SK-N-SH treated with all-trans-retinoic acid at 6 μM for 48 hours (cell line): Measurements from ENCODE around the gene GCNT2.

ENCODE experiments used
- ATAC-seq: fragments of 200-7000 bp; cut with Tn5 transposase; 3 replicates; pipeline ENCODE4 v1.9.1; 2020; ENCODE audit warnings: mild to moderate bottlenecking, moderate library complexity
- ARNTL ChIP-seq: fragments of 450-650 bp; formaldehyde crosslinking; IDR thresholded peaks from 2 replicates; pipeline ENCODE4 v1.5.0; 2020; ENCODE audit warnings: low read depth, mild to moderate bottlenecking, moderate library complexity, borderline replicate concordance
- BACH2 ChIP-seq: fragments of 250-450 bp; sonication (Bioruptor Pico); IDR thresholded peaks from 2 replicates; pipeline ENCODE4 v1.9.0; 2021; ENCODE audit warnings: mild to moderate bottlenecking, borderline replicate concordance
- CSDC2 ChIP-seq: fragments of 250-450 bp; sonication (Bioruptor Pico); IDR thresholded peaks from 2 replicates; pipeline ENCODE4 v1.5.0; 2020; ENCODE audit warnings: mild to moderate bottlenecking, moderate library complexity
- ESRRG ChIP-seq: fragments of 250-450 bp; sonication (Bioruptor Pico); IDR thresholded peaks from 2 replicates; pipeline ENCODE4 v1.6.1; 2021; ENCODE audit warnings: mild to moderate bottlenecking
- GLIS3 ChIP-seq: fragments of 250-450 bp; sonication (Bioruptor Pico); IDR thresholded peaks from 2 replicates; pipeline ENCODE4 v1.5.0; 2020; ENCODE audit warnings: mild to moderate bottlenecking, moderate library complexity
- ISL1 ChIP-seq: fragments of 250-450 bp; sonication (Bioruptor Pico); IDR thresholded peaks from 2 replicates; pipeline ENCODE4 v2.1.2; 2022; ENCODE audit warnings: mild to moderate bottlenecking, moderate library complexity
- OSR1 ChIP-seq: fragments of 250-450 bp; sonication (Bioruptor Pico); IDR thresholded peaks from 2 replicates; pipeline ENCODE4 v1.8.0; 2022; ENCODE audit warnings: moderate library complexity, mild to moderate bottlenecking, inconsistent platforms
- RARB ChIP-seq: fragments of 250-450 bp; sonication (Bioruptor Pico); IDR thresholded peaks from 2 replicates; pipeline ENCODE4 v1.8.0; 2021; ENCODE audit warnings: mild to moderate bottlenecking, moderate library complexity
- SNAI2 ChIP-seq: fragments of 250-450 bp; sonication (Bioruptor Pico); IDR thresholded peaks from 2 replicates; pipeline ENCODE4 v1.5.0; 2020; ENCODE audit warnings: mild to moderate bottlenecking, moderate library complexity
- TOX ChIP-seq: fragments of 250-450 bp; sonication (Bioruptor Pico); IDR thresholded peaks from 2 replicates; pipeline ENCODE4 v1.8.0; 2021; ENCODE audit warnings: mild to moderate bottlenecking, moderate library complexity, borderline replicate concordance
- ZC3H10 ChIP-seq: fragments of 250-450 bp; sonication (Bioruptor Pico); IDR thresholded peaks from 2 replicates; pipeline ENCODE4 v1.5.1; 2021; ENCODE audit warnings: mild to moderate bottlenecking, moderate library complexity
- ZNF70 ChIP-seq: fragments of 450-650 bp; formaldehyde crosslinking; IDR thresholded peaks from 2 replicates; pipeline ENCODE4 v1.5.0; 2020; ENCODE audit warnings: mild to moderate bottlenecking, moderate library complexity
- ZNF8 ChIP-seq: fragments of 450-650 bp; formaldehyde crosslinking; IDR thresholded peaks from 2 replicates; pipeline ENCODE4 v1.5.0; 2020; ENCODE audit warnings: mild to moderate bottlenecking, moderate library complexity
- TF ChIP-seq, protein P1 (sequence below): fragments of 250-450 bp; sonication (Bioruptor Pico); IDR thresholded peaks from 2 replicates; pipeline ENCODE4 v1.5.0; 2020; ENCODE audit warnings: mild to moderate bottlenecking, moderate library complexity
- TF ChIP-seq, protein P2 (sequence below): fragments of 250-450 bp; sonication (Bioruptor Pico); IDR thresholded peaks from 2 replicates; pipeline ENCODE4 v1.8.0; 2021; ENCODE audit warnings: low read depth, mild to moderate bottlenecking, moderate library complexity, borderline replicate concordance
- TF ChIP-seq, protein P3 (sequence below): fragments of 250-450 bp; sonication (Bioruptor Pico); IDR thresholded peaks from 2 replicates; pipeline ENCODE4 v1.5.1; 2021; ENCODE audit warnings: mild to moderate bottlenecking, moderate library complexity
- TF ChIP-seq, protein P4 (sequence below): fragments of 250-450 bp; sonication (Bioruptor Pico); IDR thresholded peaks from 2 replicates; pipeline ENCODE4 v1.8.0; 2020; ENCODE audit warnings: mild to moderate bottlenecking, moderate library complexity, borderline replicate concordance
- TF ChIP-seq, protein P5 (sequence below): fragments of 250-450 bp; sonication (Bioruptor Pico); IDR thresholded peaks from 2 replicates; pipeline ENCODE4 v1.5.1; 2020; ENCODE audit warnings: low read depth, mild to moderate bottlenecking, moderate library complexity

GCNT2 gene

DNA sequence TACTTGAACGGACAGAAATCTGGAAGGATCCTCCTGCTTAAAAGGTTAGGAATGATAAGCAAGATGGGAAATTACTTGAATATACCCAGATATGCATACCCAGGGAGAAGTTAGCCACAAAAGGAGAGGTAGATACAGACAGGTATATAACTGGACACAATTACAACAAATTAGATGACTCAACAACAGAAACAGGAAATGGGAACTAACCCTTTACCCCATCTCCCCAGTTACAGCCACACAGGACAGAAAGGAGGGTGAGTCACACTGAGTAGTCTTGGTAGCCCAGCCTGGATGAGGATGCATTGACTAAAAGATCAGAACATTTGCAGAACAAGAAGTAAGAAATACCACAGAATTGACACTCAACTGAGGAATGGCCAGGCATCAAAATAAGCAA lies 112.1 kb downstream of the GCNT2 start:
- TF ChIP-seq SNAI2 (CRISPR knock-in tag) (no peak), BACH2 (no peak), ISL1 (CRISPR knock-in tag) (no peak), GLIS3 (CRISPR knock-in tag) (no peak), TOX (CRISPR knock-in tag) (no peak), OSR1 (CRISPR knock-in tag) (no peak)
- TF ChIP-seq, protein P1, sequence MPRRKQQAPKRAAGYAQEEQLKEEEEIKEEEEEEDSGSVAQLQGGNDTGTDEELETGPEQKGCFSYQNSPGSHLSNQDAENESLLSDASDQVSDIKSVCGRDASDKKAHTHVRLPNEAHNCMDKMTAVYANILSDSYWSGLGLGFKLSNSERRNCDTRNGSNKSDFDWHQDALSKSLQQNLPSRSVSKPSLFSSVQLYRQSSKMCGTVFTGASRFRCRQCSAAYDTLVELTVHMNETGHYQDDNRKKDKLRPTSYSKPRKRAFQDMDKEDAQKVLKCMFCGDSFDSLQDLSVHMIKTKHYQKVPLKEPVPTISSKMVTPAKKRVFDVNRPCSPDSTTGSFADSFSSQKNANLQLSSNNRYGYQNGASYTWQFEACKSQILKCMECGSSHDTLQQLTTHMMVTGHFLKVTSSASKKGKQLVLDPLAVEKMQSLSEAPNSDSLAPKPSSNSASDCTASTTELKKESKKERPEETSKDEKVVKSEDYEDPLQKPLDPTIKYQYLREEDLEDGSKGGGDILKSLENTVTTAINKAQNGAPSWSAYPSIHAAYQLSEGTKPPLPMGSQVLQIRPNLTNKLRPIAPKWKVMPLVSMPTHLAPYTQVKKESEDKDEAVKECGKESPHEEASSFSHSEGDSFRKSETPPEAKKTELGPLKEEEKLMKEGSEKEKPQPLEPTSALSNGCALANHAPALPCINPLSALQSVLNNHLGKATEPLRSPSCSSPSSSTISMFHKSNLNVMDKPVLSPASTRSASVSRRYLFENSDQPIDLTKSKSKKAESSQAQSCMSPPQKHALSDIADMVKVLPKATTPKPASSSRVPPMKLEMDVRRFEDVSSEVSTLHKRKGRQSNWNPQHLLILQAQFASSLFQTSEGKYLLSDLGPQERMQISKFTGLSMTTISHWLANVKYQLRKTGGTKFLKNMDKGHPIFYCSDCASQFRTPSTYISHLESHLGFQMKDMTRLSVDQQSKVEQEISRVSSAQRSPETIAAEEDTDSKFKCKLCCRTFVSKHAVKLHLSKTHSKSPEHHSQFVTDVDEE (CRISPR knock-in tag): no peak

DNA sequence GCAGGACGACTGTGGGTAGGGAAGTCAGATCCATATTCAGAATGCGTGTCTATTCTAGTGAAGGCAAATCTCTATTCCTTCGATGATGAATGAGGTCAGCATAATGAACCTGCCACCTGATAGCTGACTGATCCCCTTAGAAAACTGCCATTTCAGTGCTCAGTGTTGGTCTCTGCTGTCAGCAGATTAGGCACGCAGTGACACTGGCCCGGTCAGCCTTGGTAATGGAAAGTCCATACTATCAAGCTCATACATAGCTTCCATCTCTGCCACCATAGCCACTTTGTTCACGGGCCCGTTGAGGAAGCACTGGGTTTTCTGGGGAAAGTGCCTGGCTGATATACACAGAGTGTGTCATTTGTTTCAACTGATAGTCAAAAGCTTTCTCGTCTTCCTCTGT lies 119.3 kb downstream of the GCNT2 start:
- ATAC-seq: no peak
- TF ChIP-seq TOX (CRISPR knock-in tag) (no peak), SNAI2 (CRISPR knock-in tag) (no peak), ZNF8 (CRISPR knock-in tag) (no peak), ARNTL (CRISPR knock-in tag) (no peak), ESRRG (no peak)
- TF ChIP-seq, protein P2, sequence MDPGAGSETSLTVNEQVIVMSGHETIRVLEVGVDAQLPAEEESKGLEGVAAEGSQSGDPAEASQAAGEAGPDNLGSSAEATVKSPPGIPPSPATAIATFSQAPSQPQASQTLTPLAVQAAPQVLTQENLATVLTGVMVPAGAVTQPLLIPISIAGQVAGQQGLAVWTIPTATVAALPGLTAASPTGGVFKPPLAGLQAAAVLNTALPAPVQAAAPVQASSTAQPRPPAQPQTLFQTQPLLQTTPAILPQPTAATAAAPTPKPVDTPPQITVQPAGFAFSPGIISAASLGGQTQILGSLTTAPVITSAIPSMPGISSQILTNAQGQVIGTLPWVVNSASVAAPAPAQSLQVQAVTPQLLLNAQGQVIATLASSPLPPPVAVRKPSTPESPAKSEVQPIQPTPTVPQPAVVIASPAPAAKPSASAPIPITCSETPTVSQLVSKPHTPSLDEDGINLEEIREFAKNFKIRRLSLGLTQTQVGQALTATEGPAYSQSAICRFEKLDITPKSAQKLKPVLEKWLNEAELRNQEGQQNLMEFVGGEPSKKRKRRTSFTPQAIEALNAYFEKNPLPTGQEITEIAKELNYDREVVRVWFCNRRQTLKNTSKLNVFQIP (CRISPR knock-in tag): no peak
- TF ChIP-seq, protein P3, sequence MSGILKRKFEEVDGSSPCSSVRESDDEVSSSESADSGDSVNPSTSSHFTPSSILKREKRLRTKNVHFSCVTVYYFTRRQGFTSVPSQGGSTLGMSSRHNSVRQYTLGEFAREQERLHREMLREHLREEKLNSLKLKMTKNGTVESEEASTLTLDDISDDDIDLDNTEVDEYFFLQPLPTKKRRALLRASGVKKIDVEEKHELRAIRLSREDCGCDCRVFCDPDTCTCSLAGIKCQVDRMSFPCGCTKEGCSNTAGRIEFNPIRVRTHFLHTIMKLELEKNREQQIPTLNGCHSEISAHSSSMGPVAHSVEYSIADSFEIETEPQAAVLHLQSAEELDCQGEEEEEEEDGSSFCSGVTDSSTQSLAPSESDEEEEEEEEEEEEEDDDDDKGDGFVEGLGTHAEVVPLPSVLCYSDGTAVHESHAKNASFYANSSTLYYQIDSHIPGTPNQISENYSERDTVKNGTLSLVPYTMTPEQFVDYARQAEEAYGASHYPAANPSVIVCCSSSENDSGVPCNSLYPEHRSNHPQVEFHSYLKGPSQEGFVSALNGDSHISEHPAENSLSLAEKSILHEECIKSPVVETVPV (CRISPR knock-in tag): no peak

More for the DNA sequence above, 112.1 kb downstream of the GCNT2 start:
- ATAC-seq: peak; percentile 98

DNA sequence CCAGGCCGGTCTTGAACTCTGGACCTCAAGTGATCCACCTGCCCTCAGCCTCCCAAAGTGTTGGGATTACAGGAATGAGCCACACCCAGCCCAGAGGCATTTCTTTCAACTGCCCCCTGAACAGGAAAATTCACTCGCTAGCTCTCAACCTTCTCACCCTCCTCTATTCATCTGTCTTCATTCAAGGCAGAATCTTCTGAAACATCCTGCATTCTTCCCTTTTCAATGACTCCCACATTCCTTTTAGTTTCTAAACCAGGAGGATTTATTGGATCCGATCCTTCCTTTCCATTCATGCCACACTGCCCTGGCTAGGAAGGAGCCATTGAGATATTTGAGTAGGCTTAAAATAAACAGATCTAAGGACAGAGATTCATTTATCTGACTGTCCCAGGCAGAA lies 120.4 kb downstream of the GCNT2 start:
- TF ChIP-seq, protein P4, sequence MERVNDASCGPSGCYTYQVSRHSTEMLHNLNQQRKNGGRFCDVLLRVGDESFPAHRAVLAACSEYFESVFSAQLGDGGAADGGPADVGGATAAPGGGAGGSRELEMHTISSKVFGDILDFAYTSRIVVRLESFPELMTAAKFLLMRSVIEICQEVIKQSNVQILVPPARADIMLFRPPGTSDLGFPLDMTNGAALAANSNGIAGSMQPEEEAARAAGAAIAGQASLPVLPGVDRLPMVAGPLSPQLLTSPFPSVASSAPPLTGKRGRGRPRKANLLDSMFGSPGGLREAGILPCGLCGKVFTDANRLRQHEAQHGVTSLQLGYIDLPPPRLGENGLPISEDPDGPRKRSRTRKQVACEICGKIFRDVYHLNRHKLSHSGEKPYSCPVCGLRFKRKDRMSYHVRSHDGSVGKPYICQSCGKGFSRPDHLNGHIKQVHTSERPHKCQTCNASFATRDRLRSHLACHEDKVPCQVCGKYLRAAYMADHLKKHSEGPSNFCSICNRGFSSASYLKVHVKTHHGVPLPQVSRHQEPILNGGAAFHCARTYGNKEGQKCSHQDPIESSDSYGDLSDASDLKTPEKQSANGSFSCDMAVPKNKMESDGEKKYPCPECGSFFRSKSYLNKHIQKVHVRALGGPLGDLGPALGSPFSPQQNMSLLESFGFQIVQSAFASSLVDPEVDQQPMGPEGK (CRISPR knock-in tag): no peak
- TF ChIP-seq RARB (no peak), BACH2 (no peak)

DNA sequence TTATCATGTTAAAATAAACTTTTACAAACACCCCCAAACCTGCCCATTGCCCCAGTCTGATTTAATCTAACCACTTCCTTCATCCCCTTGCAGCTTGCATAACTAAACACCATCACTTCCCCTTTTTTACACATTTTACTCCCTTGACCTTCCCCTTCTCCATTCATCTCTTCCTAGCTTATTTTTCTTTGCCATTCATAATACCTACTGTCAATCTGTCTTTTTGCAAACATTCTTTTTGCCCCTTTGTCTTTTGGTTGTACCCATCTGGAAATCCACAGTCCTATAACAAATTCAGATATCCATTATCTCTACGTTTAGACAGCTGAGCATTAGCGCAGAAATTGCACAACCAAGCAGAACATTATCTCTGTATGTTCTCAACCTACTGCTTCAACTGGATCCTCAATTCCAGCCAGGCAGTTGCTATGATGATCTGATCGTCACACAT lies 122.1 kb downstream of the GCNT2 start:
- TF ChIP-seq ZNF70 (CRISPR knock-in tag) (no peak), CSDC2 (no peak), GLIS3 (CRISPR knock-in tag) (no peak), ZC3H10 (CRISPR knock-in tag) (no peak), ARNTL (CRISPR knock-in tag) (no peak), SNAI2 (CRISPR knock-in tag) (no peak), ISL1 (CRISPR knock-in tag) (no peak)
- TF ChIP-seq, protein P5, sequence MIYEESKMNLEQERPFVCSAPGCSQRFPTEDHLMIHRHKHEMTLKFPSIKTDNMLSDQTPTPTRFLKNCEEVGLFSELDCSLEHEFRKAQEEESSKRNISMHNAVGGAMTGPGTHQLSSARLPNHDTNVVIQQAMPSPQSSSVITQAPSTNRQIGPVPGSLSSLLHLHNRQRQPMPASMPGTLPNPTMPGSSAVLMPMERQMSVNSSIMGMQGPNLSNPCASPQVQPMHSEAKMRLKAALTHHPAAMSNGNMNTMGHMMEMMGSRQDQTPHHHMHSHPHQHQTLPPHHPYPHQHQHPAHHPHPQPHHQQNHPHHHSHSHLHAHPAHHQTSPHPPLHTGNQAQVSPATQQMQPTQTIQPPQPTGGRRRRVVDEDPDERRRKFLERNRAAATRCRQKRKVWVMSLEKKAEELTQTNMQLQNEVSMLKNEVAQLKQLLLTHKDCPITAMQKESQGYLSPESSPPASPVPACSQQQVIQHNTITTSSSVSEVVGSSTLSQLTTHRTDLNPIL: no peak
- TF ChIP-seq, protein P1 (CRISPR knock-in tag): no peak
- no peak for ATAC-seq

More for the DNA sequence above, 120.4 kb downstream of the GCNT2 start:
- no peak for ATAC-seq
